GDM1 (cell line): ENCODE results near the gene PHYHD1.
A peak's percentile ranks its signal among the peaks of the same experiment; 100 is the strongest.

ENCODE experiments used
- DNase-seq: peaks from one replicate; lab custom pipeline; 2025; lab: John Stamatoyannopoulos, UW

Gene PHYHD1

DNA sequence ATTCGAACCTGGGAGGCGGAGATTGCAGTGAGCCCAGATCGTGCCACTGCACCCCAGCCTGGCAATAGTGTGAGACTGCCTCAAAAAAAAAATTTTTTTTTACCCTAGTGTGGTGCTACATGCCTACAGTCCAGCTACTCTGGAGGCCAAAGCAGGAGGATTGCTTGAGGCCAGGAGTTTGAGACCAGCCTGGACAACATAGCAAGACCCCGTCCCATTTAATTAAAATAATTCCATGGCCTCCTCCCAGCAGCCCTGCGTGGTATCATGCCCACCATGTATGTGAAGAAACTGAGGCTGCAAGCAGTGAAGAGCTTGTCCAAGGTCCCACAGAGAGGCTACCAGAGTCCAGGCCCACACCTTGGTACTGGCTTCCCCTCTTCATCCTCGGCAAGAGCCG is 19.4 kb upstream of the PHYHD1 start:
- no peak for DNase-seq

DNA sequence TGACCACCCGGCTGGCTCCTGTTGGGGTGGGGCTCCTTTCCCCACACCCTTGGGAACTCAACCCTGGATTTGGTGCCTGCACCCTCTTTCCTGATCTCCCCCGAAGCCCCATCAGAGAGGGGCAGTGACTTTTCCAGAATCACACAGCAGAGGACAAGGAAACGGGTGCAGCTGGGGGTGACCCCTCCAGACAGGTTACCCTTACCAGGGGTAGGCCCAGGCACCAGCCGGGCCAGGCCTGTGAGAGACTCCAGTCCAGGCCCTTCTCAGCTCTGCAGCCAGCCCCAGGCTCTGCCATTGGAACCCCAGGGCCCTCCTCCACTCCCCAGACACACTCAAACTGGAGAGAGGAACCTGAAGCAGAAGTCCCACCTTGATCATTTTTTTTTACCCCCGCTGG is 19.0 kb upstream of the PHYHD1 start:
- no peak for DNase-seq

DNA sequence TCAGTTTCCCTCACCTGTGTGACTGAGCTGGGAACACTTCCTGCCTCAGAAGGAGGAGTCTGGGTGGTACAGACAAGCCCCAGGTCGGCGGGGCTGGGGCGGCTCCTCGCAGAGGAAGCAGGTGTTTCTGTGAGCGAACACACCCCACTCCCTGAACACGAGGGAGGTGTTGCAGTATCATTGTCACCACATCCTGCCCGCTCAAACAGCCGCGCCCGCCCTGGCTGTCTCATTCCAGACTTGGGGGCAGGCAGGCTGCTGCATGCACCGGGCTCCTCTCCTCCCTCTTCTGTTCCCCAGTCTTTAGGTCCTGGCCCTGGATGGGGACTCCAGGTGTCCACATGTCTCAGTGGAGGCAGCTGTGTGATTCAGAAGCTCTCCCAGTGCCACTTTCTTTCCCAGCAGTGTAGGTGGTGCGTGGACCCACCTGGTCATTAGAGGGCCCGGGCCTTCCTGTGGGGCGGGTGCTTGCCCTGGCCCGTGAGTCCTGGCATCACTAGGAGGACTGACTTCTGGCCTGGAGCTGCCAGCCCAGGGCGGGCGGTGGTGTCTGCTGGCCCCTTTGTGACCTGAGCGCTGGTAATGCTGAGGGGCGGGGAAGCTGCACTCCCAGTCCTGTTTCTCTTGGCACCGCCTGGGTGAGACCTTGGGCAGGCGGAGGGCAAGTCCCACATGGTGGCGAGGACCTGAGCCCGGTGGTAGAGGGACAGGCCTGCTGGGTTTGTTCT is 18.3 kb upstream of the PHYHD1 start:
- peak; percentile 38 for DNase-seq

DNA sequence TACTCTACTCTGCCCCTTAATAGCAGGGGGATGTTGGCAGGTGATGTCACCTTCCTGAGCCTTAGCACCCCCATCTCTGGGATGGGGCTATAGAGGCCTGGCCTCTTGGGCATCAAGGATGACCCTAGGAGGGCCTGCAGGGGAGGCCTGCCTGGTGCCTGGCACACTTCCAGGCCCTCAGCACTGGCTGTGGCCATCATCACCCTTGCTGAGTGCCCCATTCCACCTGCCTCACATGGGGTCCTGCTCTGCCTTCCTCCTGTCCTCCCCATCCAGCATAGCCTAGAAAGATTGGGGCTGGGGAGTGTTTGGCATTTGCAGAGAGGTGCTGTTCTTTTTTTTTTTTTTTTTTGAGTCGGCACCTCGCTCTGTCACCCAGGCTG is 17.7 kb upstream of the PHYHD1 start:
- DNase-seq, result no peak

DNA sequence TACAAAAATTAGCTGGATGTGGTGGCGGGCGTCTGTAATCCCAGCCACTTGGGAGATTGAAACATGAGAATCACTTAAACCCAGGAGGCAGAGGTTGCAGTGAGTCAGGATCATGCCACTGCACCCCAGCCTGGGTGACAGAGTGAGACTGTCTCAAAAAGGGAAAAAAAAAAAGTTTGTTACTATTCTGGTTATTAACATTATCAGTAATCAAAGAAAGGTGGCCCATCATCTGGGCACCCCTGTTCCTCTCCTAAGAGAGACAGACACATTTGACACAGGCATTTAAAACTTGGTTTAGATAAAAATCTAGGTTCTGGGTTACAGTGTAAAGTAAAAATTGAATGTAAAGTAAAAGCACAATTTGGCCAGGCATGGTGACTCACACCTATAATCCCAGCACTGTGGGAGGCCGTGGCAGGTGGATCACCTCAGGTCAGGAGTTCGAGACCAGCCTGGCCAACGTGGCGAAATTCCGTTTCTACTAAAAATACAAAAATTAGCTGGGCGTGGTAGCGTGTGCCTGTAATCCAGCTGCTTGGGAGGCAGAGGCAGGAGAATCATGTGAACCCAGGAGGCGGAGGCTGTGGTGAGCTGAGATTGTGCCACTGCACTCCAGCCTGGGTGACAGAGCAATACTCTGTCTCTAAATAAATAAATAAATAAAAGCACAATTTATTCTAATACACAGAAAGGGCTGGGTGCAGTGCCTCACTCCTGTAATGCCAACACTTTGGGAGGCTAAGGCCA is 16.7 kb upstream of the PHYHD1 start:
- no peak for DNase-seq

DNA sequence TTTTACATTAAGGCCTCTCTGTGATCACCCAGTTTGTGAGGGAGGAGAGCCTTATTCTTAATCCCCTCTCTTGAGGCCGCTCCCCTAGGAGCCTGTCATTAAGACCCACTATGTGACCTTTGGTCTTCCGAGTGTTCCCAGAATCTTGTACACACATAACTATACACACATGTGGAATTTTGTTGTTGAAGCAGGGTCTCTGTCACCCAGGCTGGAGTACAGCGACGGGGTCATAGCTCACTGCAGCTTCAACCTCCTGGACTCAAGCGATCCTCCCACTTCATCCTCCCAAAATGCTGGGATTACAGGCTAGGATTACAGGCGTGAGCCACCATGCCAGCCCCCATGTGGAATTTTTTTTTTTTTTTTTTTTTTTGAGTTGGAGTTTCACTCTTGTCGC is 14.8 kb upstream of the PHYHD1 start:
- no peak for DNase-seq

DNA sequence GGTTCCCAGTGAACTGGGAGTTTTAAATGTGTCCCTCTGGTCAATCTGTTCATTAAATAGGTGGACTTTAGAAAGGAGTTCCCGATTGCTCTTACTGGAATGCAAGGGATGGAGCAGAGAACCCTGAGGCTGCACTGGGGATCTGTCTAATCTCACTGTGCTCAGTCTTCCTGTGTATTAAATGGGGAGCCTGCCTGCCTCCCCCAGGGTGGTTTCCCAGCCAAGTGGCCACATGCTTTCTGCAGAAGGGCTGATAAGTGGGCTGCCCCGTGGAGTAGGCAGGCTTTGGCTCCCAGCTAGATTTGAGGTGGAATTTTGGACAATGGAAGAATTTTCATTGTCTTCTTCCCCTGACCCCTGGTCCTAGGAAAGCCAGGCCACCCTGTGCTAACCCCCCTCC is 14.0 kb upstream of the PHYHD1 start:
- no peak for DNase-seq

DNA sequence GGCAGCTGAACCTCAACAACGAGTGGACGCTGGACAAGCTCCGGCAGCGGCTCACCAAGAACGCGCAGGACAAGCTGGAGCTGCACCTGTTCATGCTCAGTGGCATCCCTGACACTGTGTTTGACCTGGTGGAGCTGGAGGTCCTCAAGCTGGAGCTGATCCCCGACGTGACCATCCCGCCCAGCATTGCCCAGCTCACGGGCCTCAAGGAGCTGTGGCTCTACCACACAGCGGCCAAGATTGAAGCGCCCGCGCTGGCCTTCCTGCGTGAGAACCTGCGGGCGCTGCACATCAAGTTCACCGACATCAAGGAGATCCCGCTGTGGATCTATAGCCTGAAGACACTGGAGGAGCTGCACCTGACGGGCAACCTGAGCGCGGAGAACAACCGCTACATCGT is 12.4 kb upstream of the PHYHD1 start:
- DNase-seq, result no peak

DNA sequence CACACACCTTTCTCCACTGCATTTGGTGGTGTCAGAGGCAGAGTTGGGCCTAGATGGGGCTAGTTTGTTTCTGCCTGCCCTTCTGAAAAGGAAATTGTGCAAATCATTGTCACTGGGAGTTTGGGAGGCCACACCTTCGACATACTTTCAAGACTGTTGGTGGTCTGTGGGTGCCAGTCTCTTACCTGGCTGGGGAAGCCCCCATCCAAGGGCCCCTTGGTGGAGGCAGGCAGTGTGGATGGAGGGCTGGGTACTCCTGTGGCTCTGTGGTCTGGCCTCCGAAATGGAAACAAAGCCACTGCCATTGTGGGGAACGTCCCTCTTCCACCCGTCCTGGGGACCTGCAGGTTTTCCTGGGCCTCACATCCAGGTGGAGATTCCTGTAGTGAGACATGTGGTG is 10.9 kb upstream of the PHYHD1 start:
- DNase-seq, result no peak

DNA sequence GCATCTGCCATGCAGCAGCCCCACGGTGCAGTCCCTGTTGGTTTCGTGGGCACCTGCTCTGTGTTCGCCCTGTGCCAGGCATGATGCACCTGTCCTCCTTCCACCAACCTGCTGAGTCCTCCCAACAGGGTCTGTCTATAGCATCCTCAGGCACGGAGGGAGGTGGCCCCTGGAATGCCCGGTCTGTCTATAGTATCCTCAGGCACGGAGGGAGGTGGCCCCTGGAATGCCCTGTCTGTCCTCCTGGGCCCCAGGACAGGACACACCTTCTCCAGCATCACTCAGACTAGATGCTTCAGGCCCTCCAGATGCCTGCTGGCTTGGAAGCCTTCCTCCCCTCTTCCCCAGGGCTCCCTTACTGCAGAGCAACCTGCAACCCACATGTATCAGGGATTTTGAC is 9.9 kb upstream of the PHYHD1 start:
- DNase-seq, result no peak

DNA sequence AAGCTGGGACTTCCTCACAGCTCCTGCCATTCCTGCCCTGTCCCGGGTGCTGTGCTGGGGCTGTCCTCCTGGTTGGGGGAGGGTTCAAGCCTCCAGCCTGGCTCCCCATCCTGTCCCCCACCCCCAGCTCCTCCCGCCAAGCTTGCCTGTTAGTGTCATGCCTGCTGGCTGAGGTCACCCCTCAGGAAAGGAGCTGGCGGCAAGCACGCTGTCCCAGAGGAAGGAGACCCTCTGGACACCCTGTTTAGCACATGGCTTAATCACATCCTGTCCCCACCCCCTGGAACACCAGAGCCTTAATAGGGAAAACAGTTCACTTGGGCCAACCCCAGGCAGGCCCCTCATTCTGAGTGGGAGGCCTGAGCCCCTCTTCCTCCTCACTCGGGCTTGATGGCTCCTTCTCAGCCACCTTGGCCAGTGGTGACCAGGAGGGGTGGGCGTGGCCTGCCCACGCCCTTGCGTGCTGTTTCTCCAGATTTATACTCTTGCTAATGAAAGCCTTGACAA is 9.2 kb upstream of the PHYHD1 start:
- DNase-seq, result peak; percentile 23

DNA sequence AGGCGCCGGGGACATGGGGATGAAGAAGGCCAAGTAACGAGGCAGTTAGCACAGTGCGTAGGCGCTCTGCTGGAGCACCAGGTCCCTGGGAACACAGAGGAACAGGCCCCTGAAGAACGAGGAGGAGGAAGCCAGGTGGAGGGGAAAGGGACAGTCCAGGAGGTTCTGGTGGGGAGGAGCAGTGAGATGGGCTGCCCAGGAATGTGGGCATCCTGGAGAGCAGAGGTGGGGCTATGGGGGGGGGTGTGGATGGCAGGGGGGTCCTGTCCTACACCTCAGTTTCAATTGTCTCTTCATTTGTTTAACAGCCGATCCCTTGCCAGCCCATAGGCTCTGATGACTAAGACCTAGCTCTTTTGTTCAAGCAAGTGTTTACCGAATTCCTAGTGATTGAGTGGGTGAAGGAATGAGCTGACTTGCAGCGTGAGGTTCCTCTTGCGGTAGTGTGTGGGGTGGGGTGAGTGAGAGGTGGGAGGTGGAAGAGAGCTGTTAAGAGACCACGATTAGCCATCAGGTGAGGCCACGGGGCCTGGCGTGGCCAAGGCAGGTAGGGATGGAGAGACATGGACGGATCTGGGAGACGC is 8.4 kb upstream of the PHYHD1 start:
- no peak for DNase-seq

DNA sequence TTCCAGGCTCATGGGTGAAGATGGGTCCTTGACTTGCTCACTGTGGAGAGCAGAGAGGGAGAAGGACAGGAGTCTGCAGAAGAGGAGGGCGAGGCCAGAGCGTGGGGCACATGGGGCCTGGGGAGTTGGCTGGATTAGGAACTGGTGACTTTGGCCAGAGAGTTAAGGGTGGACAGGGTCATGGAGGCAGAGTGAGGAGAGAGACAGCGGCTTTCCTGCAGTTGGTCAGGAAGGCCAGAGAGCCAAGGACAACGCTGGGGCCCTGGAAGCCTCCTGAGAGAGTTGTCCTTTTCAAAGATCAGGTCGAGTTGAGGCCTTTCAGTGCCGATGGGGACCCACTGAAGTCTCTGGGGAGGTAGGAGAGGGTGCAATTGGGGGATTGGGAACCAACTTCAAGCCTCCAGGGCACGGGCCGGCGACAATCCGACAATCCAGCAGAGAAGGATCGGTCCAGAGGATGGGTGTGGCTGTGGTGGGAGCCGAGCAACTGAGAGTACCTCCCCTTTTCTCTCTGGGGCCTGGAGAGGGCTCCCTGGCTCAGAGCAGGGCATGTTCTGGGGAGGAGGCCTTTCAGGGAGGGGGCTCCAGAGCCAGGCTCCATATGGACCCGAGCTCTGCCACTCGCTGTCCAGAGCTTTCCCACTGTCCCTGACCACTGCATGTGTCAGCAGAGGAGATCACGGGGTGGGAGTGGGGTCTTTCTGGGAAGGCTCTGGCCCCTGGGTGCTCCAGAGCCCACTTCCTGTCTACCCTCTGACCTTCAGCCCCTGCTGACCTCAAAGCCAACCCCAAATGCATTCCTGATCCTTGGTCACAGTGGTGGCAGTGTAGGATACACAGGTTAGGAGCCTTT is 7.5 kb upstream of the PHYHD1 start:
- DNase-seq, result no peak

DNA sequence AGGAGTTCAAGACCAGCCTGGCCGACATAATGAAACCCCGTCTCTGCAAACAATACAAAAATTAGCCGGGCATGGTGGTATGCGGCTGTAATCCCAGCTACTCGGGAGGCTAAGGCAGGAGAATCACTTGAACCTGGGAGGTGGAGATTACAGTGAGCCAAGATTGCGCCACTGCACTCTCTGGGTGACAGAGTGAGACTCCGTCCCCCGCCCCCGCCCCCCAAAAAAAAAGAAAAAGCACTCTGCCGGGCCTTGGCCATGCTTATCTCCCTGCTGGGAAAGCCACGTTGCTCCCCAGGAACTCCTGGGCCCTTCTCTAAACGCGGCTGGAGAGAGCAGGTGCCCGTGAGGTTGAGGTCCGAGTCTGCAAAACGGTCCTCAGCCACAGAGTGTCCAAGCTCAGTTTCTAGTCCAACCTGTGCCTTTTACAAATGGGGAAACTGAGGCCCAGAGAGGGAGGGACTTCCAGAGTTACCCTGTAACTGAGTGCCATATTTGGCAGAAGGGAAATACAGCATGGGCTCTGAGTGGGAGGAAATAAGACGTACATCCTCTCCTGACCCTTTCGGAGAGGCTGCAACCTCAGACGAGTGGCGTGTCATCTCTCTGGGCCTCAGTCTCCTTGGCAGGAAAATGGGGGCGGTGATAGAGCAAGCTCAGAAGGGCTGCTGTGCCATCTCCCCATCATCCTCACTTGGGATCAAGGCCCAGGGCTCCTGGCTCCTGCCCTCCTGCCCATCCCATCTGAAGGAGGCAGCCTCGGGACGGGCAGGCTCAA is 6.6 kb upstream of the PHYHD1 start:
- DNase-seq, result no peak

DNA sequence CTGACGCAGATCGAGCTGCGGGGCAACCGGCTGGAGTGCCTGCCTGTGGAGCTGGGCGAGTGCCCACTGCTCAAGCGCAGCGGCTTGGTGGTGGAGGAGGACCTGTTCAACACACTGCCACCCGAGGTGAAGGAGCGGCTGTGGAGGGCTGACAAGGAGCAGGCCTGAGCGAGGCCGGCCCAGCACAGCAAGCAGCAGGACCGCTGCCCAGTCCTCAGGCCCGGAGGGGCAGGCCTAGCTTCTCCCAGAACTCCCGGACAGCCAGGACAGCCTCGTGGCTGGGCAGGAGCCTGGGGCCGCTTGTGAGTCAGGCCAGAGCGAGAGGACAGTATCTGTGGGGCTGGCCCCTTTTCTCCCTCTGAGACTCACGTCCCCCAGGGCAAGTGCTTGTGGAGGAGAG is 4.6 kb upstream of the PHYHD1 start:
- no peak for DNase-seq

DNA sequence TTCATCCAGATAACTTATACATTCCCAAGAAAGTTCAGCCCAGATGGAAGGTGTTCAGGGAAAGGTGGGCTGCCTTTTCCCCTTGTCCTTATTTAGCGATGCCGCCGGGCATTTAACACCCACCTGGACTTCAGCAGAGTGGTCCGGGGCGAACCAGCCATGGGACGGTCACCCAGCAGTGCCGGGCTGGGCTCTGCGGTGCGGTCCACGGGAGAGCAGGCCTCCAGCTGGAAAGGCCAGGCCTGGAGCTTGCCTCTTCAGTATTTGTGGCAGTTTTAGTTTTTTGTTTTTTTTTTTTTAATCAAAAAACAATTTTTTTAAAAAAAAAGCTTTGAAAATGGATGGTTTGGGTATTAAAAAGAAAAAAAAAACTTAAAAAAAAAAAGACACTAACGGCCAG is 4.0 kb upstream of the PHYHD1 start:
- no peak for DNase-seq

DNA sequence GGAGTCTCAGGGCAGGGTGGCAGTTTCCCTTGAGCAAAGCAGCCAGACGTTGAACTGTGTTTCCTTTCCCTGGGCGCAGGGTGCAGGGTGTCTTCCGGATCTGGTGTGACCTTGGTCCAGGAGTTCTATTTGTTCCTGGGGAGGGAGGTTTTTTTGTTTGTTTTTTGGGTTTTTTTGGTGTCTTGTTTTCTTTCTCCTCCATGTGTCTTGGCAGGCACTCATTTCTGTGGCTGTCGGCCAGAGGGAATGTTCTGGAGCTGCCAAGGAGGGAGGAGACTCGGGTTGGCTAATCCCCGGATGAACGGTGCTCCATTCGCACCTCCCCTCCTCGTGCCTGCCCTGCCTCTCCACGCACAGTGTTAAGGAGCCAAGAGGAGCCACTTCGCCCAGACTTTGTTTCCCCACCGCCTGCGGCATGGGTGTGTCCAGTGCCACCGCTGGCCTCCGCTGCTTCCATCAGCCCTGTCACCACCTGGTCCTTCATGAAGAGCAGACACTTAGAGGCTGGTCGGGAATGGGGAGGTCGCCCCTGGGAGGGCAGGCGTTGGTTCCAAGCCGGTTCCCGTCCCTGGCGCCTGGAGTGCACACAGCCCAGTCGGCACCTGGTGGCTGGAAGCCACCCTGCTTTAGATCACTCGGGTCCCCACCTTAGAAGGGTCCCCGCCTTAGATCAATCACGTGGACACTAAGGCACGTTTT is 3.5 kb upstream of the PHYHD1 start:
- DNase-seq, result no peak

DNA sequence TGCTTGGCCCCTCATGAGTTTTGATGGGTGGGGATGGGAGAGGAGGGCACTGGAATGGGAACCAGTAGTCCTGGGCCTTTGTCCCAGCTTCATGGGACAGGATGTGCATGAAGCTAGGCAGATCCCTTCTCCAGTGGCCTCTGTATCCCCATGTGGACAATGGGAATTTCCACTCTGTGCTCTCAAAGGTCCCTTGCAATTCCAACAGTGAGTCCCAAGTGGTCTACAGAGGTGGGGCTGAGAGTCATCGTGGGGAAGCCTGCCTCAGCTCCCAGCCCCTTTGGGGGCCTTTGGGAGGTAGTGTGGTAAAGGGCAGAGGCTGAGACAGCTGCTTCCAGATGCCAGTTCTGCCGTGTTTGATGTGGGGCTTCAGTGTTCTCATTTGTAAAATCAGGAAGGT is 1.9 kb upstream of the PHYHD1 start:
- DNase-seq, result no peak

DNA sequence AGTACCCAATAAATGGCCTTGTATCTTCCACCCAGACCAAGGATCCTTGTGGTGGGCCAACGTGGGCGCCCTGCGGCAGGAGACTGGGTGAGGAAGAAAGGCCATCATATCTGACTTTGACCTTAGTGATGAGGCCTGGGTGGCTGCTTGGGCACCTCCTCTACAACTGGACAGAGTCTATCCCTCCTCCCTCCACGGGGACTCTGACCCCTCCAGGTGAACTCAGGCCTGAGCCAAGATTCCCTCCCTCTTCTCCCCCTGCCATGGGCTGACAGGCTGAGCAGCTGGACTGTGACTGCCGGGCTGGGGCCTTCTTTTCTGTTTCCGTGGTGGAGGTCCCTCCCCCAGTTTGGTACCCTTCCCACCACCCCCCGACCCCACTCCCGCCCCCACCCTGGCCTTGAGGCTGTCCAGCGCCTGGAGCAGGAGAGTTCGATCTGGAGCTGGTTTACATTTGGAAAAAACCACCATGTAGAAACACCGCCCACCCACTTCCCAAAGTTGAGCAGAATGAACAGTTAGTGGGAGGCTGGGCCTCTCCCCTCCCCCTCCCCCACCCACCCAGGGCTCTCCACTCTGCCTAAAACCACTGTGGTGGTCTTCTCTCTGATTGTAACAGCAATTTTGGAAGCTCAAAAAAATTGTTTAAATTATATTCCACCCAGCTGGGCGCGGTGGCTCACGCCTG is 1.2 kb upstream of the PHYHD1 start:
- no peak for DNase-seq
